K562 (cell line): ENCODE results near the gene FBXO9. TPM values are rescaled to one million over a fixed set of nuclear protein-coding genes. Genes with fewer than 3 reads are reported as not detected.

ENCODE experiments used
- ATAC-seq: fragments of 200-7000 bp; cut with Tn5 transposase; 3 replicates; pipeline ENCODE4 v1.9.1; 2020; ENCODE audit warnings: moderate library complexity
- BruUV-seq: library from RNA; stranded (reverse); fragments of 400-500 nt; replicated peaks from 2 replicates; lab custom pipeline; 2021; lab: Mats Ljungman, UMichigan
- CTCF ChIA-PET: fragments of 300-600 bp; formaldehyde crosslinking; extraction: SDS; loops from one replicate; lab custom pipeline; 2021; ENCODE audit warnings: low intra/inter-chr PET ratio; lab: Yijun Ruan, JAX
- POLR2A ChIA-PET: fragments of 300-600, 350-650 bp; sonication (Branson Sonifier 250); formaldehyde crosslinking; extraction: SDS; loops from one replicate; lab custom pipeline; 2021; ENCODE audit warnings: antibody characterized with exemption, inconsistent platforms; lab: Yijun Ruan, JAX
- DNase-seq, 4 experiments: peaks; one replicate each; pipeline versions ENCODE4 v3.0.0 to v3.0.0-alpha.2; 2011 to 2018; ENCODE audit warnings: low spot score in 3 of 4, mixed read lengths in 3 of 4; ENCODE audit errors: extremely low read depth in 1 of 4
- FAIRE-seq: peaks from 2 replicates; lab custom pipeline; 2011; peaks lifted over from hg19 to GRCh38; lab: Jason Lieb, UNC
- H2AFZ ChIP-seq: 2 replicates; pipeline ENCODE4 v1.6.0; 2011; ENCODE audit warnings: low read depth, low read length, control low read depth, inconsistent platforms
- H3K27ac ChIP-seq: fragments of 200-600 bp; 3 replicates; pipeline ENCODE4 v1.8.0; 2011; ENCODE audit warnings: low read depth, mild to moderate bottlenecking, control low read depth, inconsistent platforms, low read length, moderate library complexity, mixed read lengths; ENCODE audit errors: extremely low read depth
- H3K27me3 ChIP-seq, 2 experiments: fragments of 300-600 bp in 1 of 2; 2 replicates in 1 of 2; 3 replicates in 1 of 2; pipeline versions ENCODE4 v1.6.0 to v1.8.0; 2011; ENCODE audit warnings: inconsistent platforms in 2 of 2, low read length in 2 of 2, mild to moderate bottlenecking in 1 of 2, mixed read lengths in 1 of 2, moderate library complexity in 1 of 2; ENCODE audit not compliant: control insufficient read depth in 2 of 2, insufficient read depth in 2 of 2
- H3K36me3 ChIP-seq: fragments of 300-600 bp; 3 replicates; pipeline ENCODE4 v1.8.0; 2011; ENCODE audit warnings: mild to moderate bottlenecking, low read length, inconsistent platforms; ENCODE audit not compliant: control insufficient read depth, insufficient read depth
- H3K4me1 ChIP-seq, 2 experiments: fragments of 200-600 bp in 1 of 2; replicated peaks in 1 of 2; 2 replicates in 1 of 2; 3 replicates in 1 of 2; pipeline versions ENCODE4 v1.5.1 to v1.8.0; 2011; ENCODE audit warnings: inconsistent platforms in 2 of 2, low read length in 2 of 2, mild to moderate bottlenecking in 1 of 2, mixed read lengths in 1 of 2, moderate library complexity in 1 of 2; ENCODE audit not compliant: control insufficient read depth in 2 of 2, insufficient read depth in 2 of 2
- H3K4me2 ChIP-seq: 2 replicates; pipeline ENCODE4 v1.6.1; 2011; ENCODE audit warnings: low read length, control low read depth, inconsistent platforms, mixed read lengths; ENCODE audit not compliant: insufficient read depth
- H3K4me3 ChIP-seq: fragments of 200-600 bp; sonication (generic), shearing (Covaris generic); 2 replicates; pipeline ENCODE4 v1.5.1; 2016; ENCODE audit warnings: control low read depth, inconsistent platforms
- H3K79me2 ChIP-seq: fragments of 200-600 bp; 3 replicates; pipeline ENCODE4 v1.8.0; 2011; ENCODE audit warnings: low read length, inconsistent platforms; ENCODE audit not compliant: control insufficient read depth, insufficient read depth
- H3K9ac ChIP-seq, 2 experiments: 2 replicates each; pipeline versions ENCODE4 v1.6.0 to v1.6.1; 2011; ENCODE audit warnings: low read depth in 2 of 2, low read length in 2 of 2, control low read depth in 1 of 2, inconsistent platforms in 1 of 2, mild to moderate bottlenecking in 1 of 2, mixed read lengths in 1 of 2; ENCODE audit not compliant: insufficient read depth in 1 of 2
- H3K9me1 ChIP-seq: one replicate; pipeline ENCODE4 v1.6.0; 2011; ENCODE audit warnings: inconsistent platforms, mild to moderate bottlenecking, low read length, moderate library complexity; ENCODE audit not compliant: control insufficient read depth, insufficient read depth
- H3K9me3 ChIP-seq: replicated peaks from 2 replicates; pipeline ENCODE4 v1.5.1; 2011; ENCODE audit warnings: low read depth, low read length, inconsistent platforms; ENCODE audit not compliant: control insufficient read depth, insufficient read depth
- H4K20me1 ChIP-seq: replicated peaks from 2 replicates; pipeline ENCODE4 v1.6.1; 2011; ENCODE audit warnings: low read length, inconsistent platforms, mixed read lengths; ENCODE audit not compliant: control insufficient read depth, insufficient read depth
- ATF3 ChIP-seq, 2 experiments: fragments of 450-650 bp in 1 of 2; sonication (generic) in 1 of 2; formaldehyde crosslinking in 1 of 2; IDR thresholded peaks in 1 of 2; conservative IDR thresholded peaks in 1 of 2; 2 replicates each; pipeline versions ENCODE4 v1.6.1 to v1.8.1; 2016 to 2023; ENCODE audit warnings: mild to moderate bottlenecking in 2 of 2, moderate library complexity in 2 of 2, inconsistent platforms in 1 of 2, missing genetic modification reagents in 1 of 2
- ELF2 ChIP-seq: fragments of 250-450 bp; sonication (Bioruptor Pico); IDR thresholded peaks from 2 replicates; pipeline ENCODE4 v1.5.0; 2021; ENCODE audit warnings: mild to moderate bottlenecking
- FOSL1 ChIP-seq: fragments of 200-800 bp; sonication (Bioruptor generic); conservative IDR thresholded peaks from 2 replicates; pipeline ENCODE4 v1.6.1; 2016; ENCODE audit warnings: missing genetic modification characterization, missing compliant biosample characterization
- JUND ChIP-seq, 2 experiments: IDR thresholded peaks; 2 replicates in 1 of 2; 3 replicates in 1 of 2; pipeline ENCODE4 v1.6.1; 2011; ENCODE audit warnings: borderline replicate concordance in 2 of 2, low read depth in 2 of 2, low read length in 2 of 2, improper control_type of control experiment in 1 of 2, missing biosample characterization in 1 of 2, missing genetic modification characterization in 1 of 2, missing genetic modification reagents in 1 of 2
- WGBS: fragments of 100-300 bp; shearing (Covaris generic); methylation state at CpG from one replicate; pipeline ENCODE4 v1.1.6; 2016; ENCODE audit warnings: low coverage, mixed read lengths; ENCODE audit not compliant: insufficient coverage; ENCODE audit errors: missing lambda C conversion rate; 5-methylcytosine and 5-hydroxymethylcytosine counted together
- in situ Hi-C: fragments of 300-500 bp; cut with MboI; formaldehyde crosslinking; loops from 4 replicates; pipeline ENCODE4 v1.15.0; 2018; ENCODE audit warnings: inconsistent platforms, mixed read lengths
- intact Hi-C: fragments of 100-400 bp; cut with micrococcal nuclease; formaldehyde crosslinking; loops from 2 replicates; pipeline ENCODE4 v1.14.2; 2022
- polyA plus RNA-seq, 8 experiments: library from polyadenylated mRNA; depleted of rRNA in 4 of 8; stranded (reverse) in 5 of 8; unstranded in 3 of 8; fragments of >200 nt; fragmentation: Nextera tagmentation in 2 of 8; fragmentation: Illumina TruSeq in 1 of 8; extraction: Ambion mirVana in 2 of 8; extraction: Trizol in 1 of 8; gene quantifications; 2 replicates each; pipeline versions ENCODE4 v1.2.1 to v1.2.3, GENCODE V29; 2011 to 2014; ENCODE audit warnings: inconsistent platforms in 1 of 8, missing spikeins in 1 of 8
- total RNA-seq, 7 experiments: library from RNA; depleted of rRNA in 6 of 7; stranded (reverse); fragments of >200 nt in 6 of 7; fragmentation: Illumina TruSeq in 2 of 7; extraction: Trizol in 2 of 7; gene quantifications; 2 replicates each; pipeline versions ENCODE4 v1.2.1 to v1.2.3, GENCODE V29; 2011 to 2021; ENCODE audit warnings: low replicate concordance in 1 of 7

Gene FBXO9
- total and polyA plus RNA-seq, 9 of the 15 experiments (the other 6 are each of a cell fraction or from before 2014, with no cell fraction given) = 10.1 to 85.3 (median 51.4) TPM

- intact Hi-C loops = no loop called here
- CTCF ChIA-PET = no interaction called here
- no peak for DNase-seq
- H3K9ac ChIP-seq = no peak overlapping the region
- TF ChIP-seq ELF2 (CRISPR knock-in tag) = no peak
- TF ChIP-seq ATF3 (IDR thresholded peaks at IDR 0.05) = peak; percentile 57
- TF ChIP-seq ATF3 (CRISPR knock-in tag; conservative IDR thresholded peaks at IDR 0.05) = no peak
- no peak for TF ChIP-seq JUND (IDR thresholded peaks at IDR 0.05; ENCODE audit: borderline replicate concordance, low read depth, low read length)
- TF ChIP-seq JUND (tag; IDR thresholded peaks at IDR 0.05; ENCODE audit: borderline replicate concordance, low read depth, low read length) = peak; percentile 34; the same call in 1 of the 3 replicates
- peak; percentile 71 for TF ChIP-seq FOSL1
- TF ChIP-seq, all 486 proteins: peak for 3
- H2AFZ ChIP-seq = no peak overlapping the region
- H3K4me3 ChIP-seq = no peak overlapping the region
- in situ Hi-C loops = no loop called here
- no peak overlapping the region for H3K27ac ChIP-seq
- H3K36me3 ChIP-seq = no peaks in the 10 kb centered on the region
- ATAC-seq = no peak
- peaks cover 3 to 15% of the 10 kb centered on the region in 2 experiments; a peak in 3 of 5 replicates for H3K27me3 ChIP-seq
- H3K4me2 ChIP-seq = no peak overlapping the region
- H3K4me1 ChIP-seq = no peaks in the 10 kb centered on the region
- H3K9me1 ChIP-seq = no peaks in the 10 kb centered on the region
- H4K20me1 ChIP-seq = no peaks in the 10 kb centered on the region
- no peaks in the 10 kb centered on the region for H3K79me2 ChIP-seq
- FAIRE-seq = no peak
- no TSS peak for BruUV-seq
- POLR2A ChIA-PET = interaction anchor here (0.7 kb wide), 1 partner anchor 347 kb away, joined by 3 read pairs; no protein-coding TSS in a partner anchor
- WGBS = 0% methylated on average over 4 of the region's 4 CpGs
- no peaks in the 10 kb centered on the region for H3K9me3 ChIP-seq
These were observed 54.7 kb downstream of the FBXO9 start for GRCh38 chr6:53119772-53120409.
